Measurements from ENCODE around the gene SNRNP25. TPM values are rescaled to one million over a fixed set of nuclear protein-coding genes. Genes with fewer than 3 reads are reported as not detected.

The SNRNP25 gene
- total and polyA plus RNA-seq, 2 donors from 2014 or later, result 14.7 to 60.3 TPM

DNA sequence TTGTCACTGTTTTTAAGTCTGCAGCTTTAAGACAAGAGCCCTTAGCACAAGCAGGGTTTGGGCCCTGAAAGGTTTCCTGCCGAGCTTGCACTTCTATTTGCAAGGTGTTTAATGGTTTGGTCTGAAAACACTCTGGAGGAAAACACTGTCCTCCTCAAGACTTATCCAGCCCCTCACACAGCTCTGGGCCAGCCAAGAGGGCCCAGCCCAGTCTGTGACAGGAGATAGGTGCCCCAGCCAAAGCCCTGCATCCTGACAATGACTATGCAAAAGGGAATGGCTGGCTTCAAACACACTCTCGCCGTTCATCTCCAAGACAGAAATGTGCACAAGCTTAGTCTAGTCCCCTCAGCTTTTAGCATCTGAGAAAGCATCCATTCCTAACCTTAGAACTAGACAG is 51.3 kb downstream of the SNRNP25 start:
- no peak for FAIRE-seq

DNA sequence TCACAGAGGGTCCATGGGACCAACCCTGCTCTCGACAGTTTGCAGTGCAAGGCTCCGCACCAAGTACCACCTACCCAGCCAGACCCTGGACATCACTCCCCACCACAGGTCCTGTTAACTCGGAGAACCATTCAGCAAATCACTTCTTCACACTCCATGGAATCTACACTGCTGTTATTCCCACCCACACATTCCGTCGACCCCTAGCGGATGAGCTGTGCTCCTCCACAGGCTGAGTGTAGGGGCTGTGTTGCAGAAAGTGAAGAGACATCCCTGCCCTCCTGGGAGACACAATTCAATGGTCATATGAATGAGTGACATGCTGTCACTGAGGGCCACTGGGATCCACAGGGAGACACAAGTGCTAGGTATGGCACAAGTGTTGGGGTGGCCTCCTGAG is 51.9 kb downstream of the SNRNP25 start:
- intact Hi-C loops (cut with DNase I), result no loop called here
- Histone ChIP-seq H3K4me1 (ENCODE audit: control insufficient read depth in 2 of 3, insufficient read depth in 2 of 3, low read depth in 1 of 3, low read length in 3 of 3) (peaks cover 0 to 18% (median 9%) of the 10 kb centered on the region in 3 donors), H3K9me3 (ENCODE audit: control insufficient read depth in 2 of 3, insufficient read depth in 1 of 3, low read length in 3 of 3) (no peaks in the 10 kb centered on the region), H3K27me3 (ENCODE audit: control insufficient read depth, insufficient read depth, low read length) (no peaks in the 10 kb centered on the region), H3K4me3 (ENCODE audit: low read length in 3 of 3) (no peak overlapping the region), H3K27ac (ENCODE audit: low read depth in 2 of 2, low read length in 2 of 2) (no peak overlapping the region), H3K9ac (ENCODE audit: low read length in 3 of 3) (no peak overlapping the region), H3K36me3 (ENCODE audit: control insufficient read depth in 2 of 3, insufficient read depth in 3 of 3, low read length in 3 of 3) (peaks cover 0 to 7% (median 0%) of the 10 kb centered on the region in 3 donors)
- FAIRE-seq, result no peak
- TF ChIP-seq, protein P1, sequence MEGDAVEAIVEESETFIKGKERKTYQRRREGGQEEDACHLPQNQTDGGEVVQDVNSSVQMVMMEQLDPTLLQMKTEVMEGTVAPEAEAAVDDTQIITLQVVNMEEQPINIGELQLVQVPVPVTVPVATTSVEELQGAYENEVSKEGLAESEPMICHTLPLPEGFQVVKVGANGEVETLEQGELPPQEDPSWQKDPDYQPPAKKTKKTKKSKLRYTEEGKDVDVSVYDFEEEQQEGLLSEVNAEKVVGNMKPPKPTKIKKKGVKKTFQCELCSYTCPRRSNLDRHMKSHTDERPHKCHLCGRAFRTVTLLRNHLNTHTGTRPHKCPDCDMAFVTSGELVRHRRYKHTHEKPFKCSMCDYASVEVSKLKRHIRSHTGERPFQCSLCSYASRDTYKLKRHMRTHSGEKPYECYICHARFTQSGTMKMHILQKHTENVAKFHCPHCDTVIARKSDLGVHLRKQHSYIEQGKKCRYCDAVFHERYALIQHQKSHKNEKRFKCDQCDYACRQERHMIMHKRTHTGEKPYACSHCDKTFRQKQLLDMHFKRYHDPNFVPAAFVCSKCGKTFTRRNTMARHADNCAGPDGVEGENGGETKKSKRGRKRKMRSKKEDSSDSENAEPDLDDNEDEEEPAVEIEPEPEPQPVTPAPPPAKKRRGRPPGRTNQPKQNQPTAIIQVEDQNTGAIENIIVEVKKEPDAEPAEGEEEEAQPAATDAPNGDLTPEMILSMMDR (IDR thresholded peaks at IDR 0.05; ENCODE audit: borderline replicate concordance, extremely low read depth, insufficient read depth), result no peak
- DNase-seq, result no peak

More for the DNA sequence above, 51.3 kb downstream of the SNRNP25 start:
- Histone ChIP-seq H3K4me1 (ENCODE audit: control insufficient read depth in 2 of 3, insufficient read depth in 2 of 3, low read depth in 1 of 3, low read length in 3 of 3) (peaks cover 0 to 18% (median 9%) of the 10 kb centered on the region in 3 donors), H3K4me3 (ENCODE audit: low read length in 3 of 3) (no peak overlapping the region), H3K36me3 (ENCODE audit: control insufficient read depth in 2 of 3, insufficient read depth in 3 of 3, low read length in 3 of 3) (peaks cover 0 to 7% (median 0%) of the 10 kb centered on the region in 3 donors), H3K27ac (ENCODE audit: low read depth in 2 of 2, low read length in 2 of 2) (no peak overlapping the region), H3K9ac (ENCODE audit: low read length in 3 of 3) (no peak overlapping the region), H3K9me3 (ENCODE audit: control insufficient read depth in 2 of 3, insufficient read depth in 1 of 3, low read length in 3 of 3) (no peaks in the 10 kb centered on the region), H3K27me3 (ENCODE audit: control insufficient read depth, insufficient read depth, low read length) (no peaks in the 10 kb centered on the region)
- DNase-seq, result no peak
- intact Hi-C loops (cut with DNase I), result no loop called here
- TF ChIP-seq, protein P1 (IDR thresholded peaks at IDR 0.05; ENCODE audit: borderline replicate concordance, extremely low read depth, insufficient read depth), result no peak

DNA sequence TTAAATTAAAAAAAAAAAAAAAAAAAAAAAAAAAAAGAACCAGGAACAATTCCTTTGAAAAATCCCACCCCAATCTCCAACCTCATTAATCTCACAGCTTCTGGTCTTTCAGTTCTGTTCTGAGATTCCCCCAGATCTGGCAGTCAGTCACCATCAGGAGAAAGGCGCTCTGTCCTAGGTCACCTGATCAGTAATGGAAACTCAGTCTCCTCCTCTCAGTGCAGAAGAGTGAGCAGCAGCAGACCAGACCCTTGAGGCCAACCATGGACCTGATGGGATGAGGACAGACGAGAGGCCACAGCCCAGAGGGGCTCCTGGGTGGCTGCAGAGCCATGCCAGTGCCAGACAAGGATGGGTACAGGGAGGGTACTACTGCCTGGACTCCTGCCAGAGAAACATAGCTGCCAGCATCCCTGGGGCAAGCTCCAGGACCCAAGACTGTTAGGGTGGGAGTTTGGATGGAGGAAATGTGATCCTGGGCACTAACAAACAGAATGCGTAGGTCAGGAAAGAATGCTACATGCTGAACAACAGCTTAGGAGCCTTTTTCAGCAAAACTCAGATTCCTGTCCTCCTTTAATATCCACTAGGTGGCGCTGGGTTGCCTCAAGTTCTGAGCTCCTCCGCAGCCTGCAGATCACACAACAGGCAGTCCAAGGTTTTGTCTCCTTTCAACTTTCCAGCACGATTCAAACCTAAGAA is 53.1 kb downstream of the SNRNP25 start:
- DNase-seq (peak in 3 of 5 donors; percentile 68 to 91 (median 83)), FAIRE-seq (peak; percentile 3)
- intact Hi-C loops (cut with DNase I), result no loop called here
- H3K27ac ChIP-seq (ENCODE audit: low read depth in 2 of 2, low read length in 2 of 2), result no peak overlapping the region
- no peaks in the 10 kb centered on the region for H3K9me3 ChIP-seq (ENCODE audit: control insufficient read depth in 2 of 3, insufficient read depth in 1 of 3, low read length in 3 of 3)
- peaks cover 0 to 11% (median 6%) of the 10 kb centered on the region in 3 donors for H3K4me1 ChIP-seq (ENCODE audit: control insufficient read depth in 2 of 3, insufficient read depth in 2 of 3, low read depth in 1 of 3, low read length in 3 of 3)
- TF ChIP-seq, protein P1 (IDR thresholded peaks at IDR 0.05; ENCODE audit: borderline replicate concordance, extremely low read depth, insufficient read depth), result peak; percentile 78
- H3K4me3 ChIP-seq (ENCODE audit: low read length in 3 of 3), result no peak overlapping the region
- H3K9ac ChIP-seq (ENCODE audit: low read length in 3 of 3), result no peak overlapping the region
- H3K36me3 ChIP-seq (ENCODE audit: control insufficient read depth in 2 of 3, insufficient read depth in 3 of 3, low read length in 3 of 3), result peaks cover 0 to 11% (median 0%) of the 10 kb centered on the region in 3 donors
- H3K27me3 ChIP-seq (ENCODE audit: control insufficient read depth, insufficient read depth, low read length), result no peaks in the 10 kb centered on the region

Small RNAs within 50 kb of the gene (microRNA-seq; reads per million reads assigned to microRNA genes)
- gene MIR6859-4, result not detected

Other genes starting within 250 kb of the SNRNP25 start
- 8.8 TPM for gene POLR3K, start 220 bp upstream of the SNRNP25 start, total RNA-seq
- gene POLR3K, start 220 bp upstream of the SNRNP25 start, polyA plus RNA-seq (ENCODE audit: insufficient read depth, low read depth, low replicate concordance), result 18.5 TPM
- gene RHBDF1, start 18.8 kb downstream of the SNRNP25 start, total RNA-seq, result 33.1 TPM
- 12.0 TPM for gene RHBDF1, start 18.8 kb downstream of the SNRNP25 start, polyA plus RNA-seq (ENCODE audit: insufficient read depth, low read depth, low replicate concordance)
- gene MPG, start 24.4 kb downstream of the SNRNP25 start, total RNA-seq, result 40.8 TPM
- gene MPG, start 24.4 kb downstream of the SNRNP25 start, polyA plus RNA-seq (ENCODE audit: insufficient read depth, low read depth, low replicate concordance), result 54.3 TPM
- 37.8 TPM for gene NPRL3, start 84.8 kb downstream of the SNRNP25 start, total RNA-seq
- gene NPRL3, start 84.8 kb downstream of the SNRNP25 start, polyA plus RNA-seq (ENCODE audit: insufficient read depth, low read depth, low replicate concordance), result 21.3 TPM
- not detected for gene HBZ, start 98.8 kb downstream of the SNRNP25 start, total RNA-seq
- not detected for gene HBZ, start 98.8 kb downstream of the SNRNP25 start, polyA plus RNA-seq (ENCODE audit: insufficient read depth, low read depth, low replicate concordance)
- not detected for gene HBM, start 112.2 kb downstream of the SNRNP25 start, total RNA-seq
- not detected for gene HBM, start 112.2 kb downstream of the SNRNP25 start, polyA plus RNA-seq (ENCODE audit: insufficient read depth, low read depth, low replicate concordance)
- 33.9 TPM for gene HBA2, start 119.0 kb downstream of the SNRNP25 start, total RNA-seq
- gene HBA2, start 119.0 kb downstream of the SNRNP25 start, polyA plus RNA-seq (ENCODE audit: insufficient read depth, low read depth, low replicate concordance), result 11.1 TPM
- gene HBA1, start 122.9 kb downstream of the SNRNP25 start, total RNA-seq, result 41.1 TPM
- gene HBA1, start 122.9 kb downstream of the SNRNP25 start, polyA plus RNA-seq (ENCODE audit: insufficient read depth, low read depth, low replicate concordance), result 2.6 TPM
- not detected for gene HBQ1, start 126.6 kb downstream of the SNRNP25 start, total RNA-seq
- gene HBQ1, start 126.6 kb downstream of the SNRNP25 start, polyA plus RNA-seq (ENCODE audit: insufficient read depth, low read depth, low replicate concordance), result not detected
- gene LUC7L, start 175.6 kb downstream of the SNRNP25 start, total RNA-seq, result 72.0 TPM
- 56.3 TPM for gene LUC7L, start 175.6 kb downstream of the SNRNP25 start, polyA plus RNA-seq (ENCODE audit: insufficient read depth, low read depth, low replicate concordance)
- 109 TPM for gene FAM234A, start 181.0 kb downstream of the SNRNP25 start, total RNA-seq
- 65.3 TPM for gene FAM234A, start 181.0 kb downstream of the SNRNP25 start, polyA plus RNA-seq (ENCODE audit: insufficient read depth, low read depth, low replicate concordance)
- gene RGS11, start 222.1 kb downstream of the SNRNP25 start, total RNA-seq, result 5.9 TPM
- gene RGS11, start 222.1 kb downstream of the SNRNP25 start, polyA plus RNA-seq (ENCODE audit: insufficient read depth, low read depth, low replicate concordance), result 2.5 TPM
- gene ARHGDIG, start 226.8 kb downstream of the SNRNP25 start, total RNA-seq, result 0.88 TPM
- not detected for gene ARHGDIG, start 226.8 kb downstream of the SNRNP25 start, polyA plus RNA-seq (ENCODE audit: insufficient read depth, low read depth, low replicate concordance)
- not detected for gene PDIA2, start 229.3 kb downstream of the SNRNP25 start, total RNA-seq
- gene PDIA2, start 229.3 kb downstream of the SNRNP25 start, polyA plus RNA-seq (ENCODE audit: insufficient read depth, low read depth, low replicate concordance), result not detected